Kidney (tissue), 14 donors: ENCODE measurements around the gene CDK3. TPM values are rescaled to one million over a fixed set of nuclear protein-coding genes. Genes with fewer than 3 reads are reported as not detected.
"Not testable (repeated sequence)": the region's sequence is repeated elsewhere in the genome, so short reads cannot be mapped to it uniquely, and the experiment has no call there.

Experiments
- DNase-seq, 5 donors: peaks; one replicate each; pipeline ENCODE4 v3.0.0-alpha.2; 2013 to 2020
- FAIRE-seq: peaks from 2 replicates; lab custom pipeline; 2012; peaks lifted over from hg19 to GRCh38; lab: Jason Lieb, UNC
- H3K27ac ChIP-seq, 2 donors: one replicate each; pipeline ENCODE4 v1.7.0; 2013; ENCODE audit warnings: low read depth in 2 of 2, low read length in 2 of 2, inconsistent platforms in 1 of 2
- H3K27me3 ChIP-seq: one replicate; pipeline ENCODE4 v1.7.1; 2013; ENCODE audit warnings: low read length, inconsistent platforms; ENCODE audit not compliant: control insufficient read depth, insufficient read depth
- H3K36me3 ChIP-seq, 3 donors: one replicate each; pipeline versions ENCODE4 v1.7.0 to v1.7.1; 2013; ENCODE audit warnings: low read length in 3 of 3, control low read depth in 1 of 3, inconsistent platforms in 1 of 3; ENCODE audit not compliant: insufficient read depth in 3 of 3, control insufficient read depth in 2 of 3
- H3K4me1 ChIP-seq, 3 donors: one replicate each; pipeline versions ENCODE4 v1.7.0 to v1.7.1; 2013; ENCODE audit warnings: low read length in 3 of 3, inconsistent platforms in 1 of 3, low read depth in 1 of 3; ENCODE audit not compliant: control insufficient read depth in 2 of 3, insufficient read depth in 2 of 3
- H3K4me3 ChIP-seq, 3 donors: one replicate each; pipeline versions ENCODE4 v1.7.0 to v1.8.1; 2013; ENCODE audit warnings: low read length in 3 of 3, control low read depth in 1 of 3, inconsistent platforms in 1 of 3
- H3K9ac ChIP-seq, 3 donors: one replicate each; pipeline versions ENCODE4 v1.7.0 to v1.7.1; 2013; ENCODE audit warnings: low read length in 3 of 3, control low read depth in 1 of 3, inconsistent platforms in 1 of 3
- H3K9me3 ChIP-seq, 3 donors: one replicate each; pipeline versions ENCODE4 v1.7.0 to v1.7.1; 2013; ENCODE audit warnings: low read length in 3 of 3, control low read depth in 1 of 3, inconsistent platforms in 1 of 3; ENCODE audit not compliant: control insufficient read depth in 2 of 3, insufficient read depth in 1 of 3
- CTCF ChIP-seq: IDR thresholded peaks from 3 replicates; pipeline ENCODE4 v1.5.1; 2012; ENCODE audit warnings: mild to moderate bottlenecking, moderate library complexity, borderline replicate concordance; ENCODE audit not compliant: insufficient read depth; ENCODE audit errors: extremely low read depth
- intact Hi-C: fragments of 100-400 bp; cut with DNase I; formaldehyde crosslinking; loops from one replicate; pipeline ENCODE4 v1.11.1; 2022
- polyA plus RNA-seq: library from polyadenylated mRNA; stranded (reverse); fragments of 350-450 nt; fragmentation: Illumina TruSeq; extraction: RNeasy Lipid Tissue Mini Kit (QIAGEN cat#74804); gene quantifications from one replicate; pipeline ENCODE4 v1.2.3, GENCODE V29; 2014; ENCODE audit warnings: low read depth, low replicate concordance; ENCODE audit not compliant: insufficient read depth
- total RNA-seq: library from RNA; stranded (reverse); fragmentation: NEBNext Ultra II Directional; extraction: Animal tissue kit (Norgen Biotek cat#: 25700); gene quantifications from one replicate; pipeline ENCODE4 v1.2.1, GENCODE V29; 2021
- donor health status: control.
- donor health status: control.
- donor health status: control.
- donor health status: control.
- donor health status: control.
- donor health status: DM: yes; HTN: yes; CAD: no.
- donor health status: Normal renal cell carcinoma (clear cell type).

CDK3 gene
- total and polyA plus RNA-seq, 2 donors from 2014 or later: 7.1 to 7.4 TPM

GRCh38 chr17:75970626-75971025 is 30.0 kb upstream of the CDK3 start:
- H3K4me1 ChIP-seq: peaks cover 0 to 4% (median 0%) of the 10 kb centered on the region in 3 donors
- H3K36me3 ChIP-seq: peaks cover 2 to 7% (median 7%) of the 10 kb centered on the region in 3 donors
- no peak overlapping the region for H3K27ac ChIP-seq
- H3K9ac ChIP-seq: no peak overlapping the region
- intact Hi-C loops: no loop called here
- FAIRE-seq: no peak
- no peak for TF ChIP-seq CTCF
- no peaks in the 10 kb centered on the region for H3K9me3 ChIP-seq
- no peaks in the 10 kb centered on the region for H3K27me3 ChIP-seq
- no peak for DNase-seq
- H3K4me3 ChIP-seq: no peak overlapping the region

GRCh38 chr17:75975187-75975586 is 25.5 kb upstream of the CDK3 start:
- intact Hi-C loops, FAIRE-seq, H3K9me3 ChIP-seq, H3K9ac ChIP-seq, H3K27ac ChIP-seq, H3K36me3 ChIP-seq, DNase-seq, H3K27me3 ChIP-seq: not testable (repeated sequence)
- peaks cover 0 to 15% (median 4%) of the 10 kb centered on the region in 3 donors for H3K4me1 ChIP-seq
- H3K4me3 ChIP-seq: peak overlapping the region in 1 of 3 donors; percentile 44

GRCh38 chr17:75975757-75976174 is 24.9 kb upstream of the CDK3 start:
- H3K4me1 ChIP-seq: peaks cover 0 to 15% (median 4%) of the 10 kb centered on the region in 3 donors
- FAIRE-seq (no peak), DNase-seq (no peak)
- peak overlapping the region; percentile 19 to 62 for H3K27ac ChIP-seq
- H3K27me3 ChIP-seq: no peaks in the 10 kb centered on the region
- intact Hi-C loops: no loop called here
- TF ChIP-seq CTCF: no peak
- peak overlapping the region in 2 of 3 donors; percentile 45 to 48 for H3K9ac ChIP-seq
- peaks cover 0 to 7% (median 3%) of the 10 kb centered on the region in 3 donors for H3K36me3 ChIP-seq
- no peaks in the 10 kb centered on the region for H3K9me3 ChIP-seq
- H3K4me3 ChIP-seq: peak overlapping the region in 2 of 3 donors; percentile 44 to 57

GRCh38 chr17:75976175-75976848 is 24.3 kb upstream of the CDK3 start:
- peaks cover 0 to 7% (median 3%) of the 10 kb centered on the region in 3 donors for H3K36me3 ChIP-seq
- peak overlapping the region in 2 of 3 donors; percentile 44 to 57 for H3K4me3 ChIP-seq
- H3K4me1 ChIP-seq: peaks cover 0 to 15% (median 4%) of the 10 kb centered on the region in 3 donors
- no peaks in the 10 kb centered on the region for H3K9me3 ChIP-seq
- peak overlapping the region in 2 of 3 donors; percentile 45 to 48 for H3K9ac ChIP-seq
- TF ChIP-seq CTCF: no peak
- FAIRE-seq: no peak
- DNase-seq: no peak
- intact Hi-C loops: no loop called here
- H3K27me3 ChIP-seq: no peaks in the 10 kb centered on the region
- H3K27ac ChIP-seq: peak overlapping the region; percentile 64 to 65
